ENCODE results near the gene PGF. TPM values are rescaled to one million over a fixed set of nuclear protein-coding genes. Genes with fewer than 3 reads are reported as not detected.

The PGF gene
- total RNA-seq, 2 donors from 2014 or later, result 0.35 TPM; not detected in 1

DNA sequence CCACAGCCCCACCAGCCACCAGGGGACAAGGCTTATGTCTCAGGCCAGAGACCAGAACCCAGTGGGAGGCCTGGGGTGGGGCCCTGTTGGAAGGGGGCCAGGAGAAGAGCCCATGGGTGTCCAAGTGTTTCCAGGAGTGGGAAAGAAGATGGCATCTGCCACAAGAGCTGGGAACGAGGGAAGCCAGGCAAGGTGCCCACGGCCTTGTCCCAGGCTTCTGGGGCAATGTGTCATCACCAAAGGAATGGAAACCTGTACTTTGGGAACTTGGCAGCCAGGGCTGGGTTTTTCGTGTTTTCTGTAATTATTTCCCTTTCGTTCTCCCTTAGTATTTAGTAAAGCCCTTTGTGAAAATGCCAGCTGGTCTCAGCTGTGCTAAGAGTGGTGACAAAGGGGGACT is 5.3 kb upstream of the PGF start:
- no peak for ATAC-seq (replicated peaks in 1 of 2)
- Mint-ChIP-seq H3K36me3 (ENCODE audit: insufficient read depth in 2 of 2) (no peaks in the 10 kb centered on the region), H3K27me3 (ENCODE audit: low read depth) (peaks cover 8% of the 10 kb centered on the region), H3K4me1 (ENCODE audit: low read depth) (peaks cover 12% of the 10 kb centered on the region), H3K4me3 (no peak overlapping the region), H3K27ac (no peak overlapping the region), H3K9me3 (no peaks in the 10 kb centered on the region)
- no peak for DNase-seq

DNA sequence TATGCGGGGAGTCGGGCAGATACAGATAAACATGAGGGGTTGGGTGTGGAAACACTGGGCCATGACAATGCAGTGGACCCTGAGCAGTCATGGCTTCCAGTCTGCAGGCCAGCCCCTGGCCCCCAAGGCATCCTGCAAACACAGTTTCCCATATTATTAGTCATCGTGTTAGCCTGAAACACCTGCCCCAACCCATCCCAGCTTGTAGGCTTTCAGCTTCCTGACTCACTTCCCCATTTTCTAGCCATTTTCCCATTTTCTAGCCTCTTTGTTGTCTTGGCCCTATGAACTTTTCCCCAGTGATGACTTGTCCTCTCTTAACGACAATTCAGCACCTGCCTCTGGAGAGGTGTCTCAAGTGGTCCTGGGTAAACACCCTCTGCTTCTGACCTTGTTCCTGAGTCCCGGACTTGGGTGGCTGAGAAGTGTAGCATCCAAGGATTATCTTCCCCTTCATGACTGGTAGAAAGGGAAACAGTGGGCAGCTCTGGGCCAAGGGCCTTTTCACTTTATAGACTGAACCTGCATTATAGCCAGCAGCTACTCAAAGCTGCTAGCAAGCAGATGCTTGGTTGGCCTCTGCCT is 4.3 kb upstream of the PGF start:
- H3K27me3 Mint-ChIP-seq (ENCODE audit: low read depth), result peaks cover 8% of the 10 kb centered on the region
- no peaks in the 10 kb centered on the region for H3K36me3 Mint-ChIP-seq (ENCODE audit: insufficient read depth in 2 of 2)
- ATAC-seq (replicated peaks in 1 of 2) (no peak), DNase-seq (no peak)
- no peak overlapping the region for H3K4me3 Mint-ChIP-seq
- peaks cover 12% of the 10 kb centered on the region for H3K4me1 Mint-ChIP-seq (ENCODE audit: low read depth)
- H3K27ac Mint-ChIP-seq, result no peak overlapping the region
- no peaks in the 10 kb centered on the region for H3K9me3 Mint-ChIP-seq

DNA sequence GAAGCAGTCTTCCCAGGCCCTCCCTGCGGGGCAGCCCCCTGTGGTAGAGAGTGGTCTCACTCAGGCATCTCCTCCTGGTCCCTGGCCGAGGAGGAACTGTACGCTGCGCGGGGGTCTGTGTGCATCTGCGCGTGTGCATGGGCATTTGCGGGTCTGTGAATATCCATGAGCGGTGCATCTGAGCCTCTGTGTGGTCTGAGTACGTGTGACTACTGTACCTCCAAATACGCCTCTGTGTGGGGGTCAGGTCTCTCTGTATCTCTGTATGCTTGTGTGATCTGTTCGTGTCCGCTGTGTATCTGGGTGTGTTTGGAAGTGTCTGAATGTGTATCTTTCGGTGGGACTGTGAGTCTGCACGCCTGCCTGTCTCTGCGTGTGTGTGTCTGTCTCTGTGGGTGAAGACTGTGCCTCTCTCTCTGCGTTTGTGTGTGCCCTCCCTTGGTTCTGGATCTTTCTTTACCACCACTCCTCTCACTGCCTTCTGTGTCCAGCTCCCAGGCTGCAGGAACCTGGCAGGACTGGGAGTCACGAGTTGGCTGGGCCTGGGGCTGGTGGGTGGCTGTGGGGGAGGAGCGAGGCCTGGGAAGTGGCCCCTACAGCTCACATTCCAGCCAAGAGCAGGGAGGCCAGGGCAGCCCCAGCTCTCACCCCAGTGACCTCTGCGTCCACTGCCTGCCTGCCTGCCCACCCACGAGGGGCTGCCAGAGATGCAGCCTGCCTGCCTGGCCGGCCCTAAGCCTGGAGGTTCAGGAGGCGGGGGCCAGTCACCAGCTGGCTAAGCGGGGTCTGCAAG is 1.1 kb upstream of the PGF start:
- Mint-ChIP-seq H3K27me3 (ENCODE audit: low read depth) (peaks cover 14% of the 10 kb centered on the region), H3K4me1 (ENCODE audit: low read depth) (no peaks in the 10 kb centered on the region), H3K36me3 (ENCODE audit: insufficient read depth in 2 of 2) (no peaks in the 10 kb centered on the region), H3K9me3 (no peaks in the 10 kb centered on the region), H3K4me3 (peak overlapping the region; percentile 1 to 19), H3K27ac (no peak overlapping the region)
- DNase-seq (no peak), ATAC-seq (replicated peaks in 1 of 2) (no peak)

DNA sequence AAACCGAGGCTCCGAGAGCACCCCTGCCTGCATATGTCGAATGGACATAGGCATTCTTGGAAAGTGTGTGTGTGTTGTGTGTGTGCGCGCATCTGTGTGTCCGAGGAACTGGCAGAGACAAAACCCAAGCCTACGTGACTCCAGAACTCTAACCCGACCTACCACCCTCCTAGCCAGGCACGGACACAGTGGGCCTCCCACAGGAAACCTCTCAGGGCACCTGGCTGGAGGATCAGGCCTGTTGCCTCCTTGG is 556 bp upstream of the PGF start:
- ATAC-seq (replicated peaks in 1 of 2) (no peak), DNase-seq (no peak)
- Mint-ChIP-seq H3K9me3 (no peaks in the 10 kb centered on the region), H3K4me3 (peak overlapping the region; percentile 19 to 50), H3K27me3 (ENCODE audit: low read depth) (peaks cover 14% of the 10 kb centered on the region), H3K4me1 (ENCODE audit: low read depth) (no peaks in the 10 kb centered on the region), H3K27ac (no peak overlapping the region), H3K36me3 (ENCODE audit: insufficient read depth in 2 of 2) (no peaks in the 10 kb centered on the region)

DNA sequence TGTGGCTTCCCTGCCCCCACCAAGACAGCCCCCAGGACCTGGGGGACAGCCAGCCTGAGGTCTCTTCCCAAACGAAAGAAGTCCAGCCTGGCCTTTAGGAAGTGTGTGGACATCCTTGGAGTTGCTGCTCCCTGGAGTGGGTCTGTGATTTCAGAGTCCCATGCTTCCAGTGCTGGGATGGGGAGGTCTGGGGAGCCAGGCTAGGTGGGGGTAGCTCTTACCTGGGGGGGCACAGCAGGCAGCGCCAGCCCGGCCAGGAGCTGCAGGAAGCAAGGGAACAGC is 509 bp downstream of the PGF start:
- no peak for ATAC-seq (replicated peaks in 1 of 2)
- no peak overlapping the region for H3K27ac Mint-ChIP-seq
- peak overlapping the region; percentile 68 to 72 for H3K4me3 Mint-ChIP-seq
- H3K27me3 Mint-ChIP-seq (ENCODE audit: low read depth), result peaks cover 14% of the 10 kb centered on the region
- H3K4me1 Mint-ChIP-seq (ENCODE audit: low read depth), result no peaks in the 10 kb centered on the region
- H3K9me3 Mint-ChIP-seq, result no peaks in the 10 kb centered on the region
- DNase-seq, result no peak
- H3K36me3 Mint-ChIP-seq (ENCODE audit: insufficient read depth in 2 of 2), result no peaks in the 10 kb centered on the region

DNA sequence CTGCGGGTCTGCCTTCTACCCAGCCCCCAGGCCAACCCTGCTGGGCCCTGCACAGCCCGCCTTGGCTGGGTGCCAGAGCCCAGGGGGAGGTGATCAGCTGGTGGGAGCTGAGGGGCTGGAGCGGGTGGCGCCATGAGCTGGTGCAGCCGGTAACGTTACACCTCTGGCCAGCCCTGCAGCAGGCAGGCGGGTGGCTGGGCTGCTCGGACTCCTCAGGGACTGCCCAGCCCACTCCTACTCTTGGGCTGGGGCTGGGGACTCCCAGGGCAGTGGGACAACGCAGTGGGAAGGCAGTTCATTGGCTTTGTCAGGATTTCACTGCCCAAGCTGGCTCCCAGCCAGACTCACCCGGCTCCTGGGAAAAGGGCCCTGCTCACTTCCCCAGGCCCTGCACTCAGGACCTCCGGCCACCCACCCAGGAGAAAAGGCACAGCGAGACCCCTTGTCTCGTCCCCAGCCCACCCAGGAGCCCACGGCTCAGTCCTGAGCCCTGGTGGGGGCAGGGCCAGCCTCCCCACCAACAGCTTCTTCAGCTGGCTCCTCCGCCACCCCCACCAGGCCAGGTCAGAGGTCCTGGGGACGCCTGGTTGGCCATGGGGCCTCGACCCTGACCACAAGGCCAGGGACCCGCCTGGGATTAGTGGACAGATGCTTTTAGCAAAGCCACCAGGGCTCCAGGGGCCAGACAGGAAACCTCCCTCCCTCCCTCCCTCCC is 1.0 kb downstream of the PGF start:
- DNase-seq (no peak), ATAC-seq (replicated peaks in 1 of 2) (no peak)
- Mint-ChIP-seq H3K27ac (no peak overlapping the region), H3K4me1 (ENCODE audit: low read depth) (no peaks in the 10 kb centered on the region), H3K36me3 (ENCODE audit: insufficient read depth in 2 of 2) (no peaks in the 10 kb centered on the region), H3K9me3 (no peaks in the 10 kb centered on the region), H3K27me3 (ENCODE audit: low read depth) (peaks cover 14% of the 10 kb centered on the region), H3K4me3 (no peak overlapping the region)

DNA sequence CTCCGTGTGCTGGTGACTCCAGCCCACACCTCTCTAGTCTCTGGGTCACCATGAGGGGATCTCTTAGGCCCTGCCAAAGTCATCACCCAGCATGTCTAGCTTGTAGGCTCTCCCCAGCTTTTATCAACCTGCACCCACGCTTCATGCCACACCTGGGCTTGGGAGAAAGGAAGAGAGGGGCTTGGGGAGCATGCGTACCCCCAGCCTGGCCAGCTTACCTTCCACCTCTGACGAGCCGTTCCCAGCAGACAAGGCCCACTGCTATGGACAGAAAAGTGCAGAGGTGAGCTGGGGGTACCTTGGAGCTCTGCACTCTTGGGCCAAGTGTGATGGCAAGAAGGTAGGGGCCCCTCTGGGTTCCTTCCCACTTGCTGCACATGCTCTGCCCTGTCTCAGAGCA is 1.7 kb downstream of the PGF start:
- Mint-ChIP-seq H3K4me1 (ENCODE audit: low read depth) (no peaks in the 10 kb centered on the region), H3K9me3 (no peaks in the 10 kb centered on the region), H3K27ac (no peak overlapping the region), H3K36me3 (ENCODE audit: insufficient read depth in 2 of 2) (no peaks in the 10 kb centered on the region), H3K27me3 (ENCODE audit: low read depth) (peaks cover 14% of the 10 kb centered on the region), H3K4me3 (no peak overlapping the region)
- DNase-seq (no peak), ATAC-seq (replicated peaks in 1 of 2) (no peak)

DNA sequence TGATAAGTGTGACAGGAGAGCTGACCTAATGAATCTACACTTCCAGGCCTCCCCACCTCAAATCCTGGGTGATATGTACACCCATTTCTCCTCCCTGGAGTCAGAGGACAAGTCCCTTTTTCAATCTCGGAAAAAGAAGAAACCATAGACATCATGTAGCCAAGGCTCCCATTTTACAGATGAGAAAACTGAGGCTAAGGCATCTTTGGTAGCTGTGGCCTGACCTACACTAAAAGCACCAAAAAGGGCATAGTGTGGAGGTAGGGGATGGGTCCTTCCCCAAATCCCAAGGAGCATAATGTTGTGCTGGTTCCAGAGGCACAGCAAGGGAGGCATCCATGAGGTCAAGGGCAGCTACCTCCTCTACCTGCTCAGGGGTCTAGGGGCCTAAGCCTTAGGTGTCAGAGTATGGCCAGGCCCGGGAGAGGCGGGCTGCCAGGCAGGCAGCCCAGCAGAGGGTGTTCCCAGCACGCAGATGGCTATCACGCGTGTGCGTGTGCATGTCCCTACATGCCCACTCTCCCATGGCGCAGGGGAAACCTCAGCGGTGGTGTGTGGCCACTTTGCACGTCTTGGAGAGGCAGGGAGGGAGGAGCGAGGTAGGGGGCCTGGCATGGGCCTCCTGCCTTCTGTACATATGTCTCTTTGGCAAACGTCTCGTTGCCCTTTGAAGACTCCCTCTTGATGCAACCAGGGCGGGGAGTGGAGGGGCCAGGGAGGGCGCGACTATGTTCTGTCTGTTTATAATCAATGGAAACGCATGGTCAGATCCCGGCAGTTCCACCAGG is 2.5 kb downstream of the PGF start:
- Mint-ChIP-seq H3K27ac (no peak overlapping the region), H3K4me1 (ENCODE audit: low read depth) (no peaks in the 10 kb centered on the region), H3K36me3 (ENCODE audit: insufficient read depth in 2 of 2) (no peaks in the 10 kb centered on the region), H3K27me3 (ENCODE audit: low read depth) (peaks cover 14% of the 10 kb centered on the region), H3K4me3 (no peak overlapping the region), H3K9me3 (no peaks in the 10 kb centered on the region)
- ATAC-seq (replicated peaks in 1 of 2) (no peak), DNase-seq (no peak)

DNA sequence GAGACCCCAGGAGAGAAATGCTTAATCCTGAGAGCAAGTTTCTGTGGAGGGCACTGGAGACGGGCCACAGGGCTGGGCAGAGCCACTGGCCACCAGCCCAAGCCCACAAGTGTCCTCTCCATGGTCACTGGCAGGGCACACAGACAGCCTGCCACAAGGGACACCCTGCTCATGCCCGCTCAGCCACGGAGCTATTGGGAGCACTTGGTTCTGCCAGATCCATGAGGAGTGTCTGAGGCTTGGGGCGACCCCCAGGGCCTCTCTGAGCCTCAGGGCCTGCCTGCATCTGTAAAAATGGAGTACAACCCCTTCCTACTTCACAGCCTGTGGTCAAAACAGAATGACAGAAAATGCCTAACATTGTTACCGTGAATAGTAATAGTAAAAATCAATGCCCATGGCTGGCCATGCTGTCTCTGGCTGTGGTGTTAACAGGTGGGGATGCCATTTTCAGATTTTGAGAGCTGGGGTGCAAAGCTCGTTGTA is 3.2 kb downstream of the PGF start:
- no peak overlapping the region for H3K27ac Mint-ChIP-seq
- no peaks in the 10 kb centered on the region for H3K4me1 Mint-ChIP-seq (ENCODE audit: low read depth)
- DNase-seq (no peak), ATAC-seq (replicated peaks in 1 of 2) (no peak)
- H3K27me3 Mint-ChIP-seq (ENCODE audit: low read depth), result peaks cover 14% of the 10 kb centered on the region
- H3K36me3 Mint-ChIP-seq (ENCODE audit: insufficient read depth in 2 of 2), result no peaks in the 10 kb centered on the region
- H3K9me3 Mint-ChIP-seq, result no peaks in the 10 kb centered on the region
- no peak overlapping the region for H3K4me3 Mint-ChIP-seq

DNA sequence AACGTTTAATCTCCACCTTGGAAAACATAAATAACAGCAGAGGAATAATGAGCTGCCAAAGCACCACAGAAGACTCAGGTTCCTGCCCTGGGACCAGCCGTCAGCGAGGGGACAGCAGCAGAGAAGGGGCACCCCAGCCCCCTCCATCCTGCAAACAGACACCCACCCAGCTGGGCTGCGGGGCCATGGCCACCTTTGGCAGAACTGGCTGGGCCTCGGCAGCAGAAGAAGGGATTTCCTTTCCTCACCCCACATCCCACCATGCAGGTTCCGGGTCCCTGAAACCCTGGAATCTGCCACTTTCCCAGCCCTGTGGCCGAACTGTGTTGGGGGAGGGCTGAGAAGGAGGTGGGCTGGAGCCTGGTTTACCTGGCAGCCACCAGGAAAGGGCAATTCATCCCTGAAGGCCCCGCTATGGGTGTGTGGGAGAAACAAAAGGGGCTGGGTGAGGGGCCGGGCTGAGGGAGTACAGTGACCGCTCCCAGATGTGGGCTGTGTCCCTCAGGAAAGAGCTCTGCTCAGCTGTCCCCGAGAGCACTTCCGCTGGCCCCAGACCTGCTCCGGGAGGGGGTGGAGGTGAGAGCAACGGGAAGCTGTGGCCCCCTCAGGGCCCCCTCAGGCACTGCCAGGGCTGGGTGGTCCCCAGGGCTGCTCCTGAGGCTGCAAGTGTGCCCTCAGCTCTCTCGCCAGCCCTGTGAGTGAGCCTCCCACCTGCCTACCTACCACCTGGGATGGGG is 3.8 kb downstream of the PGF start:
- H3K27me3 Mint-ChIP-seq (ENCODE audit: low read depth), result peaks cover 12% of the 10 kb centered on the region
- no peaks in the 10 kb centered on the region for H3K36me3 Mint-ChIP-seq (ENCODE audit: insufficient read depth in 2 of 2)
- peaks cover 2% of the 10 kb centered on the region for H3K4me1 Mint-ChIP-seq (ENCODE audit: low read depth)
- no peak overlapping the region for H3K27ac Mint-ChIP-seq
- H3K9me3 Mint-ChIP-seq, result no peaks in the 10 kb centered on the region
- ATAC-seq (replicated peaks in 1 of 2), result no peak
- no peak overlapping the region for H3K4me3 Mint-ChIP-seq
- no peak for DNase-seq

DNA sequence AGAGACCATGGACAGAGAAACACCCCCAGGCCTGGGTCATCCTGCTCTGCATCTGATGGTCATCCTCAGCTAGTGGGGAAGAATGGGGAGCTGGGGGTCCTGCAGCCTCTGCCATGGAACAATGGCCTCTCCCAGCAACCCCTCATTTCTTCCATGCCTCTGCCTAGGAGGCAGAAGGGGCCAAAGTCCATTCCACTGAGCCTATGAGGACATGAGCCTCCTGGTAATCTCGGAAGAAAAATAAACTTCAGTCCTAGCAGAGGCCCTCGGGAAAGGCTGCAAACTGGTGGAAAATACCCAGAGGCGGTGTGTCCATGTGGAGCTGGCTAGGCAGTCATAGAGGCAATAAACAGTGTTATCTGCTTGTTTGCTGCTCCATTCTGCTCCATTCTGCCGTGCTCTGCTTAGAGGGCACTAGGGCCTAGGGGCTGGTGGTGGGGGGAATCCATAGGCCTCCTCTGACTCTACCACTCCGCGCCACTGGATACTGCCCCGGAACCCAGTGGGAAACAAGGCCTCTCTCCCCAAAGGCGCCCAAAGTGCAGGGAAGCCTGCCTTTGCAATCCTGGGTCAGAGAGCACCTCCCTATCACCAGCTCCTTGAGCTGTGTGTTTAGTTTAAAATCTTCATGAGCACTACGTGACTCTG is 4.5 kb downstream of the PGF start:
- no peak overlapping the region for H3K4me3 Mint-ChIP-seq
- peaks cover 6% of the 10 kb centered on the region for H3K27me3 Mint-ChIP-seq (ENCODE audit: low read depth)
- ATAC-seq (replicated peaks in 1 of 2), result no peak
- no peaks in the 10 kb centered on the region for H3K9me3 Mint-ChIP-seq
- H3K27ac Mint-ChIP-seq, result no peak overlapping the region
- DNase-seq, result no peak
- peaks cover 9% of the 10 kb centered on the region for H3K4me1 Mint-ChIP-seq (ENCODE audit: low read depth)
- H3K36me3 Mint-ChIP-seq (ENCODE audit: insufficient read depth in 2 of 2), result no peaks in the 10 kb centered on the region

DNA sequence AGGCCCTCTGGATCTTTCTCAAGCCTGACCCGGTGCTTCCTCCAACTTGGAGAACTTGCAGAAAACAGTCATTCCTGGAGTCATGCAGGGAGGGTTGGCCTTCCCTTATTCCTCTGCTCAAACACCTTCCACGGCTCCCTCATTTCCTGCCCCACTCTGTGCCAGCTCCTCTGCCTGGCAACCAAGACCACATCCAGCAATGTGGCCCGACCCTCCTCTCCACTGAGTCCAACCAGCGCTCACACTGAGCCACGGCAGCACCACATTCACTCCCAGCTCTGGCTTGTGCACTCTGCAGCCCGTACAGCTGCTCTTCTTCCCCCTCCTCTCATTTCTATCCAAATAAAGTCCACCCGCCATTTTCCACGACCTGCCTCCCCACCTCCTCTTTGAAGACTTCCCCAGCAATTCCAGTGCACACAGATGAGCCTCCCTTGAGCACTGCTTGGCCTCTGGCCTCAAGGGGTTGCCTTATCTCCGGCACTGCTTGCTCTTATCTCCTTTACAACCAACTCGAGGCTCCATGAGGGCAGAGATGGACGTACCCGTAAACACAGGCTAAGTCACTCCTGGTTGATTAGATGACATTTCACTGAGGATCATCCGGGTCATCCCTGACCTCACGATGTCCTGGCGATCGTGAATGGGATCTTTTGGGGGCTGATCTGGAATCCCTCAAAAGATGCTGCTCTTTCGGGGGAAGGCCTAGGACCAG is 5.4 kb downstream of the PGF start:
- Mint-ChIP-seq H3K27ac (no peak overlapping the region), H3K27me3 (ENCODE audit: low read depth) (peaks cover 6% of the 10 kb centered on the region), H3K4me3 (no peak overlapping the region), H3K36me3 (ENCODE audit: insufficient read depth in 2 of 2) (no peaks in the 10 kb centered on the region), H3K4me1 (ENCODE audit: low read depth) (peaks cover 9% of the 10 kb centered on the region), H3K9me3 (no peaks in the 10 kb centered on the region)
- ATAC-seq (replicated peaks in 1 of 2) (no peak), DNase-seq (no peak)

Measured in activated T-cell treated with anti-CD3 and anti-CD28 coated beads, Interleukin-2, amount 50 U/mL, for 72 hours (primary cell).